ENCODE results near the gene PAF1. TPM values are rescaled to one million over a fixed set of nuclear protein-coding genes. Genes with fewer than 3 reads are reported as not detected.

Gene PAF1
- total RNA-seq, 1 experiment from 2014 or later, result 38.0 TPM

- Histone ChIP-seq H2BK120ac (ENCODE audit: low read depth, low read length, poor library complexity, severe bottlenecking) (no peak overlapping the region), H3K27me3 (ENCODE audit: insufficient read depth, low read length) (no peaks in the 10 kb centered on the region), H3K9ac (ENCODE audit: extremely low read depth, insufficient read length, low read length) (no peak overlapping the region), H2BK20ac (ENCODE audit: low read depth, low read length, poor library complexity, severe bottlenecking) (no peak overlapping the region), H2BK5ac (ENCODE audit: insufficient read length, low read length) (no peak overlapping the region), H3K4me2 (ENCODE audit: insufficient read depth, insufficient read length, low read length) (peak overlapping the region; percentile 27), H3K79me2 (ENCODE audit: insufficient read depth, low read length) (peaks cover 9% of the 10 kb centered on the region; the same call in 1 of the 2 replicates), H3K18ac (ENCODE audit: insufficient read length, low read depth, low read length) (no peak overlapping the region), H3K23ac (ENCODE audit: insufficient read length, low read depth, low read length) (no peak overlapping the region), H4K20me1 (ENCODE audit: control insufficient read depth, insufficient read depth, insufficient read length) (peaks cover 2% of the 10 kb centered on the region), H4K5ac (ENCODE audit: insufficient read length, low read depth, low read length) (no peak overlapping the region), H3K4ac (ENCODE audit: low read depth, low read length) (no peak overlapping the region), H3K27ac (ENCODE audit: insufficient read length, low read depth, low read length) (no peak overlapping the region), H4K91ac (ENCODE audit: insufficient read length, low read depth, low read length) (no peak overlapping the region), H2BK12ac (ENCODE audit: insufficient read length, low read depth, low read length) (no peak overlapping the region), H3K56ac (ENCODE audit: insufficient read length, low read depth, low read length) (no peak overlapping the region), H3K79me1 (ENCODE audit: insufficient read depth, low read depth, low read length, poor library complexity, severe bottlenecking) (peaks cover 6% of the 10 kb centered on the region), H3K14ac (ENCODE audit: insufficient read depth, low read length) (no peak overlapping the region), H4K8ac (replicated peaks; ENCODE audit: insufficient read length, low read depth, low read length) (no peak overlapping the region), H3K9me3 (ENCODE audit: control insufficient read depth, low read depth, low read length) (no peaks in the 10 kb centered on the region), H3K4me1 (ENCODE audit: insufficient read depth, low read length) (peaks cover 4% of the 10 kb centered on the region; the same call in 1 of the 2 replicates), H3T11ph (ENCODE audit: low read length) (no peak overlapping the region), H3K23me2 (ENCODE audit: insufficient read length, low read depth, low read length, poor library complexity, severe bottlenecking) (peaks cover 19% of the 10 kb centered on the region), H2AK5ac (ENCODE audit: insufficient read length, low read length) (no peak overlapping the region), H2BK15ac (ENCODE audit: low read depth, low read length) (no peak overlapping the region), H2AFZ (ENCODE audit: low read length) (no peak overlapping the region)
- H3K4me1 Mint-ChIP-seq, result peaks cover 40 to 49% of the 10 kb centered on the region in 2 experiments
- peak overlapping the region; percentile 55 to 85 (median 79); a peak in 5 of 7 replicates for H3K27ac Mint-ChIP-seq
- peak; percentile 81 for DNase-seq
- no CpG with 5 or more reads among the region's 7 CpGs for WGBS (ENCODE audit: extremely low coverage, insufficient read length, low lambda C conversion rate)
- no peaks in the 10 kb centered on the region; a peak in 1 of 5 replicates for H3K9me3 Mint-ChIP-seq
- peak overlapping the region; percentile 96 to 97 for H3K4me3 Mint-ChIP-seq
- H3K27me3 Mint-ChIP-seq (ENCODE audit: low read depth), result peaks cover 1% of the 10 kb centered on the region; the same call in 1 of the 2 replicates
- TF ChIP-seq CTCF (conservative IDR thresholded peaks at IDR 0.05), result peak; percentile 96; the same call in 2 of the 3 replicates
- peaks cover 10 to 37% (median 24%) of the 10 kb centered on the region in 3 experiments for H3K36me3 Mint-ChIP-seq (ENCODE audit: insufficient read depth in 1 of 3, low read depth in 3 of 3)
These were observed 20.9 kb upstream of the PAF1 start for GRCh38 chr19:39411832-39412099.
